Nephron progenitor cell (in vitro differentiated cells): ENCODE data around the gene IL36G.

Source experiments
- DNase-seq: peaks from one replicate; pipeline ENCODE4 v3.0.0; 2021
- H3K27ac Mint-ChIP-seq: 2 replicates; pipeline ENCODE4 v1.8.0; 2021; ENCODE audit warnings: mild to moderate bottlenecking, moderate library complexity, mixed read lengths
- H3K27me3 Mint-ChIP-seq: 2 replicates; pipeline ENCODE4 v1.8.0; 2021; ENCODE audit warnings: mild to moderate bottlenecking, low read depth, mixed read lengths; ENCODE audit not compliant: poor library complexity
- H3K36me3 Mint-ChIP-seq: 2 replicates; pipeline ENCODE4 v1.8.0; 2021; ENCODE audit warnings: low read depth, mixed read lengths
- H3K4me1 Mint-ChIP-seq: 2 replicates; pipeline ENCODE4 v1.8.0; 2021; ENCODE audit warnings: mixed read lengths
- H3K4me3 Mint-ChIP-seq: 2 replicates; pipeline ENCODE4 v1.8.0; 2021; ENCODE audit warnings: mild to moderate bottlenecking, moderate library complexity, mixed read lengths
- H3K9me3 Mint-ChIP-seq: 2 replicates; pipeline ENCODE4 v1.8.0; 2021; ENCODE audit warnings: mild to moderate bottlenecking, moderate library complexity, mixed read lengths
- CTCF ChIP-seq: fragments of 200-600 bp; sonication (generic); IDR thresholded peaks from 2 replicates; pipeline ENCODE4 v1.5.0; 2021; ENCODE audit warnings: antibody characterized with exemption

Gene IL36G

GRCh38 chr2:113024764-113025163 lies 47.0 kb downstream of the IL36G start:
- peaks cover 3% of the 10 kb centered on the region for H3K9me3 Mint-ChIP-seq
- no peak overlapping the region for H3K27ac Mint-ChIP-seq
- no peak for DNase-seq
- H3K27me3 Mint-ChIP-seq, result peaks cover 79% of the 10 kb centered on the region
- no peaks in the 10 kb centered on the region for H3K4me1 Mint-ChIP-seq
- no peak overlapping the region for H3K4me3 Mint-ChIP-seq
- TF ChIP-seq CTCF, result no peak
- no peaks in the 10 kb centered on the region for H3K36me3 Mint-ChIP-seq

- H3K4me1 Mint-ChIP-seq, result no peaks in the 10 kb centered on the region
- H3K27ac Mint-ChIP-seq, result no peak overlapping the region
- peaks cover 84% of the 10 kb centered on the region for H3K27me3 Mint-ChIP-seq
Observed at GRCh38 chr2:113025737-113026136, 47.9 kb downstream of the IL36G start.

GRCh38 chr2:113027691-113028090 lies 49.9 kb downstream of the IL36G start:
- Mint-ChIP-seq H3K9me3 (no peaks in the 10 kb centered on the region), H3K4me3 (no peak overlapping the region), H3K36me3 (no peaks in the 10 kb centered on the region), H3K4me1 (no peaks in the 10 kb centered on the region), H3K27ac (no peak overlapping the region), H3K27me3 (peaks cover 81% of the 10 kb centered on the region)
- DNase-seq, result no peak
- TF ChIP-seq CTCF, result no peak

More at GRCh38 chr2:113025737-113026136, 47.9 kb downstream of the IL36G start:
- no peak for DNase-seq
- Mint-ChIP-seq H3K9me3 (no peaks in the 10 kb centered on the region), H3K4me3 (no peak overlapping the region), H3K36me3 (no peaks in the 10 kb centered on the region)
- TF ChIP-seq CTCF, result no peak

- no peaks in the 10 kb centered on the region for H3K9me3 Mint-ChIP-seq
- no peak for DNase-seq
- H3K4me3 Mint-ChIP-seq, result no peak overlapping the region
- no peaks in the 10 kb centered on the region for H3K36me3 Mint-ChIP-seq
- no peak overlapping the region for H3K27ac Mint-ChIP-seq
- peaks cover 77% of the 10 kb centered on the region for H3K27me3 Mint-ChIP-seq
- no peaks in the 10 kb centered on the region for H3K4me1 Mint-ChIP-seq
- no peak for TF ChIP-seq CTCF
Observed at GRCh38 chr2:113028112-113028511, 50.3 kb downstream of the IL36G start.

- H3K4me1 Mint-ChIP-seq, result no peaks in the 10 kb centered on the region
- peaks cover 49% of the 10 kb centered on the region for H3K27me3 Mint-ChIP-seq
- no peak for DNase-seq
- no peaks in the 10 kb centered on the region for H3K9me3 Mint-ChIP-seq
- no peak overlapping the region for H3K27ac Mint-ChIP-seq
- no peak overlapping the region for H3K4me3 Mint-ChIP-seq
- H3K36me3 Mint-ChIP-seq, result no peaks in the 10 kb centered on the region
- no peak for TF ChIP-seq CTCF
Observed at GRCh38 chr2:113032737-113033136, 54.9 kb downstream of the IL36G start.

- DNase-seq, result no peak
- no peak overlapping the region for H3K27ac Mint-ChIP-seq
- H3K4me1 Mint-ChIP-seq, result no peaks in the 10 kb centered on the region
- H3K4me3 Mint-ChIP-seq, result no peak overlapping the region
- TF ChIP-seq CTCF, result no peak
- no peaks in the 10 kb centered on the region for H3K9me3 Mint-ChIP-seq
- H3K36me3 Mint-ChIP-seq, result no peaks in the 10 kb centered on the region
- H3K27me3 Mint-ChIP-seq, result peaks cover 41% of the 10 kb centered on the region
Observed at GRCh38 chr2:113034016-113034415, 56.2 kb downstream of the IL36G start.
